HepG2 (cell line): ENCODE results near the gene BACH2. TPM values are rescaled to one million over a fixed set of nuclear protein-coding genes. Genes with fewer than 3 reads are reported as not detected.

ENCODE experiments used
- ATAC-seq: fragments of 200-7000 bp; cut with Tn5 transposase; 3 replicates; pipeline ENCODE4 v1.9.1; 2020; ENCODE audit warnings: mild to moderate bottlenecking, moderate library complexity
- BruUV-seq: library from RNA; stranded (reverse); fragments of 400-500 nt; replicated peaks from 2 replicates; lab custom pipeline; 2021; lab: Mats Ljungman, UMichigan
- CTCF ChIA-PET: fragments of 300-600 bp; formaldehyde crosslinking; extraction: SDS; loops from one replicate; lab custom pipeline; 2021; ENCODE audit warnings: low total read pairs, inconsistent platforms, low intra/inter-chr PET ratio; lab: Yijun Ruan, JAX
- POLR2A ChIA-PET: fragments of 350-600 bp; sonication (Branson Sonifier 250); formaldehyde crosslinking; loops from one replicate; lab custom pipeline; 2020; ENCODE audit warnings: antibody characterized with exemption, inconsistent platforms; lab: Yijun Ruan, JAX
- DNase-seq: peaks from one replicate; pipeline ENCODE4 v3.0.0-alpha.2; 2015; ENCODE audit warnings: low spot score
- FAIRE-seq: peaks from 3 replicates; lab custom pipeline; 2011; peaks lifted over from hg19 to GRCh38; lab: Jason Lieb, UNC
- H2AFZ ChIP-seq: one replicate; pipeline ENCODE4 v1.6.1; 2011; ENCODE audit warnings: low read length, inconsistent platforms
- H3K27ac ChIP-seq: fragments of 300-600 bp; 3 replicates; pipeline ENCODE4 v1.8.0; 2011; ENCODE audit warnings: mixed run types, mild to moderate bottlenecking, mixed read lengths, low read length, inconsistent platforms; ENCODE audit not compliant: insufficient read depth; ENCODE audit errors: extremely low read length
- H3K27me3 ChIP-seq, 2 experiments: fragments of 200-600 bp in 1 of 2; 2 replicates in 1 of 2; 3 replicates in 1 of 2; pipeline versions ENCODE4 v1.6.0 to v1.8.0; 2011; ENCODE audit warnings: low read length in 2 of 2, mild to moderate bottlenecking in 2 of 2, moderate library complexity in 2 of 2, inconsistent platforms in 1 of 2; ENCODE audit not compliant: insufficient read depth in 2 of 2, control insufficient read depth in 1 of 2
- H3K36me3 ChIP-seq, 2 experiments: fragments of 200-600 bp in 1 of 2; replicated peaks in 1 of 2; 2 replicates in 1 of 2; 3 replicates in 1 of 2; pipeline versions ENCODE4 v1.5.1 to v1.8.0; 2011; ENCODE audit warnings: low read length in 2 of 2, inconsistent platforms in 1 of 2; ENCODE audit not compliant: insufficient read depth in 2 of 2, control insufficient read depth in 1 of 2
- H3K4me1 ChIP-seq: 2 replicates; pipeline ENCODE4 v1.5.1; 2012; ENCODE audit warnings: low read length, inconsistent platforms; ENCODE audit not compliant: insufficient read depth
- H3K4me2 ChIP-seq: 2 replicates; pipeline ENCODE4 v1.6.0; 2011; ENCODE audit warnings: low read depth, low read length, inconsistent platforms
- H3K4me3 ChIP-seq, 3 experiments: fragments of 200-600 bp in 1 of 3; sonication (generic), shearing (Covaris generic) in 1 of 3; replicated peaks in 1 of 3; 2 replicates each; pipeline ENCODE4 v1.5.1; 2011 to 2016; ENCODE audit warnings: low read length in 3 of 3, inconsistent platforms in 2 of 3, low read depth in 2 of 3, mild to moderate bottlenecking in 2 of 3, control low read depth in 1 of 3, mixed read lengths in 1 of 3; ENCODE audit not compliant: insufficient read depth in 1 of 3
- H3K79me2 ChIP-seq: one replicate; pipeline ENCODE4 v1.6.1; 2011; ENCODE audit warnings: low read length, inconsistent platforms; ENCODE audit not compliant: insufficient read depth
- H3K9ac ChIP-seq: 2 replicates; pipeline ENCODE4 v1.6.0; 2011; ENCODE audit warnings: mild to moderate bottlenecking, low read depth, low read length, inconsistent platforms; ENCODE audit not compliant: insufficient read depth
- H3K9me3 ChIP-seq: 2 replicates; pipeline ENCODE4 v1.5.1; 2012; ENCODE audit warnings: mild to moderate bottlenecking, low read length
- H4K20me1 ChIP-seq: 2 replicates; pipeline ENCODE4 v1.6.0; 2011; ENCODE audit warnings: inconsistent platforms, mild to moderate bottlenecking, low read length, moderate library complexity; ENCODE audit not compliant: insufficient read depth
- ATRX ChIP-seq: sonication (generic); formaldehyde crosslinking; IDR thresholded peaks from 2 replicates; pipeline ENCODE4 v1.4.0; 2020; ENCODE audit warnings: missing genetic modification reagents, borderline replicate concordance
- CAMTA2 ChIP-seq: sonication (generic); formaldehyde crosslinking; IDR thresholded peaks from 2 replicates; pipeline ENCODE4 v1.4.0; 2020; ENCODE audit warnings: mild to moderate bottlenecking, missing genetic modification reagents, borderline replicate concordance
- CBX5 ChIP-seq: sonication (generic); formaldehyde crosslinking; IDR thresholded peaks from 2 replicates; pipeline ENCODE4 v1.4.0; 2020; ENCODE audit warnings: missing genetic modification reagents, borderline replicate concordance
- ELK4 ChIP-seq: sonication (generic); formaldehyde crosslinking; IDR thresholded peaks from 2 replicates; pipeline ENCODE4 v1.9.0; 2021; ENCODE audit warnings: missing genetic modification reagents, borderline replicate concordance
- FOSL2 ChIP-seq: sonication (generic); formaldehyde crosslinking; IDR thresholded peaks from 2 replicates; pipeline ENCODE4 v1.4.0; 2020; ENCODE audit warnings: missing genetic modification reagents
- HINFP ChIP-seq: sonication (generic); formaldehyde crosslinking; IDR thresholded peaks from 2 replicates; pipeline ENCODE4 v1.4.0; 2020; ENCODE audit warnings: low read depth, mild to moderate bottlenecking, missing genetic modification reagents
- NFE2 ChIP-seq: sonication (generic); formaldehyde crosslinking; IDR thresholded peaks from 2 replicates; pipeline ENCODE4 v1.4.0; 2020; ENCODE audit warnings: missing genetic modification reagents
- NFE2L2 ChIP-seq: fragments of 150-350 bp; IDR thresholded peaks from 2 replicates; pipeline ENCODE4 v1.6.1; 2014; ENCODE audit warnings: low read length
- NFKBIZ ChIP-seq: IDR thresholded peaks from 2 replicates; pipeline ENCODE4 v1.6.1; 2018; ENCODE audit warnings: missing genetic modification reagents, missing compliant biosample characterization
- NR0B2 ChIP-seq: sonication (generic); formaldehyde crosslinking; IDR thresholded peaks from 2 replicates; pipeline ENCODE4 v1.4.0; 2020; ENCODE audit warnings: mild to moderate bottlenecking, missing genetic modification reagents
- REXO4 ChIP-seq: sonication (generic); formaldehyde crosslinking; IDR thresholded peaks from 2 replicates; pipeline ENCODE4 v1.8.0; 2022; ENCODE audit warnings: missing genetic modification reagents, mild to moderate bottlenecking, borderline replicate concordance
- SIX1 ChIP-seq: sonication (generic); formaldehyde crosslinking; IDR thresholded peaks from 2 replicates; pipeline ENCODE4 v1.4.0; 2020; ENCODE audit warnings: missing genetic modification reagents, borderline replicate concordance
- TFAP4 ChIP-seq: sonication (generic); IDR thresholded peaks from 2 replicates; pipeline ENCODE4 v1.6.1; 2016; ENCODE audit warnings: low read depth, borderline replicate concordance
- WIZ ChIP-seq: sonication (generic); formaldehyde crosslinking; IDR thresholded peaks from 2 replicates; pipeline ENCODE4 v1.5.1; 2020; ENCODE audit warnings: mild to moderate bottlenecking, missing genetic modification reagents
- ZBTB1 ChIP-seq: sonication (generic); formaldehyde crosslinking; IDR thresholded peaks from 2 replicates; pipeline ENCODE4 v1.4.0; 2020; ENCODE audit warnings: missing genetic modification reagents, borderline replicate concordance
- ZC3H4 ChIP-seq: sonication (generic); formaldehyde crosslinking; IDR thresholded peaks from 2 replicates; pipeline ENCODE4 v1.4.0; 2020; ENCODE audit warnings: missing genetic modification reagents, borderline replicate concordance
- ZIK1 ChIP-seq: sonication (generic); formaldehyde crosslinking; IDR thresholded peaks from 2 replicates; pipeline ENCODE4 v1.5.0; 2020; ENCODE audit warnings: mild to moderate bottlenecking, low read depth, missing genetic modification reagents, borderline replicate concordance
- ZNF382 ChIP-seq: sonication (generic); formaldehyde crosslinking; IDR thresholded peaks from 2 replicates; pipeline ENCODE4 v1.5.0; 2020; ENCODE audit warnings: missing genetic modification reagents, mild to moderate bottlenecking, borderline replicate concordance
- ZNF431 ChIP-seq: sonication (generic); formaldehyde crosslinking; IDR thresholded peaks from 2 replicates; pipeline ENCODE4 v1.9.0; 2022; ENCODE audit warnings: missing genetic modification reagents, low read depth, mild to moderate bottlenecking, borderline replicate concordance
- WGBS: methylation state at CpG from one replicate; pipeline ENCODE4 v1.1.6; 2017; ENCODE audit warnings: low lambda C conversion rate; 5-methylcytosine and 5-hydroxymethylcytosine counted together
- in situ Hi-C: cut with HindIII; loops from 2 replicates; pipeline ENCODE4 v1.10.0; 2017; ENCODE audit warnings: low pct_unique_long_range_greater_than_20kb; ENCODE audit not compliant: extremely low pct_ligation_motif_present
- intact Hi-C: fragments of 100-400 bp; cut with micrococcal nuclease; formaldehyde crosslinking; loops from one replicate; pipeline ENCODE4 v1.10.0; 2022; ENCODE audit not compliant: unreplicated experiment
- polyA plus RNA-seq, 8 experiments: library from polyadenylated mRNA; depleted of rRNA in 3 of 8; stranded (reverse) in 7 of 8; unstranded in 1 of 8; fragments of >200 nt; fragmentation: Illumina TruSeq in 4 of 8; extraction: Trizol in 4 of 8; gene quantifications; 2 replicates each; pipeline versions ENCODE4 v1.2.1 to v1.2.3, GENCODE V29; 2011 to 2016; ENCODE audit warnings: low read depth in 4 of 8, missing spikeins in 1 of 8, mixed read lengths in 1 of 8; ENCODE audit not compliant: insufficient read depth in 1 of 8
- total RNA-seq, 5 experiments: library from RNA; depleted of rRNA; stranded (reverse); fragments of >200 nt; fragmentation: Illumina TruSeq; extraction: Trizol; gene quantifications; 2 replicates each; pipeline ENCODE4 v1.2.3, GENCODE V29; 2016; ENCODE audit warnings: low read depth in 1 of 5

Gene BACH2
- total and polyA plus RNA-seq, 2 of the 13 experiments (the other 11 are each of a cell fraction or from before 2014, with no cell fraction given): 0.01 TPM; not detected in 1

- TF ChIP-seq ZBTB1: no peak
- TF ChIP-seq NFE2L2: peak; percentile 9; the same call in 1 of the 2 replicates
- no peak for TF ChIP-seq ZC3H4
- TF ChIP-seq NFE2 (CRISPR knock-in tag): peak; percentile 70; the same call in 1 of the 2 replicates
- no peak for TF ChIP-seq WIZ (CRISPR knock-in tag)
- peak; percentile 80 for TF ChIP-seq TFAP4
- TF ChIP-seq NFKBIZ (CRISPR knock-in tag): no peak
- TF ChIP-seq ATRX (CRISPR knock-in tag): no peak
- TF ChIP-seq REXO4 (CRISPR knock-in tag): no peak
- peak; percentile 77 for TF ChIP-seq FOSL2 (CRISPR knock-in tag)
- TF ChIP-seq CAMTA2 (CRISPR knock-in tag): no peak
- no peak for TF ChIP-seq SIX1 (CRISPR knock-in tag)
Observed at GRCh38 chr6:90285611-90286381, 10.8 kb downstream of the BACH2 start (continued).

- CTCF ChIA-PET: no interaction called here
- in situ Hi-C loops (loop anchor here (25.0 kb wide), 1 partner anchor 202 kb away; no protein-coding TSS in a partner anchor), intact Hi-C loops (loop anchor here (5.0 kb wide), 1 partner anchor 192 kb away; no protein-coding TSS in a partner anchor)
- Histone ChIP-seq H4K20me1 (no peaks in the 10 kb centered on the region), H3K9me3 (peaks cover 14% of the 10 kb centered on the region), H3K4me1 (no peaks in the 10 kb centered on the region), H3K4me3 (no peak overlapping the region), H3K27ac (no peak overlapping the region), H3K9ac (no peak overlapping the region), H3K79me2 (no peaks in the 10 kb centered on the region), H3K4me2 (no peak overlapping the region), H3K27me3 (peaks cover 1 to 12% of the 10 kb centered on the region in 2 experiments; a peak in 2 of 5 replicates), H2AFZ (no peak overlapping the region), H3K36me3 (no peaks in the 10 kb centered on the region)
- WGBS: 1% methylated on average over 4 of the region's 4 CpGs
- DNase-seq (no peak), FAIRE-seq (no peak), ATAC-seq (no peak)
- POLR2A ChIA-PET: no interaction called here
- BruUV-seq: no TSS peak
- no peak for TF ChIP-seq ZNF382
- no peak for TF ChIP-seq HINFP (CRISPR knock-in tag)
- no peak for TF ChIP-seq ZNF431 (CRISPR knock-in tag)
- no peak for TF ChIP-seq ZIK1
- TF ChIP-seq ELK4 (CRISPR knock-in tag): no peak
- TF ChIP-seq CBX5: no peak
- TF ChIP-seq NR0B2 (CRISPR knock-in tag): no peak
Observed at GRCh38 chr6:90285042-90285481, 11.6 kb downstream of the BACH2 start.
